HG03342 (cell line): ENCODE data around the gene TLE7.

Source experiments
- ATAC-seq: cut with Tn5 transposase; IDR thresholded peaks from one replicate; pipeline ENCODE4 v1.9.1; 2021; ENCODE audit warnings: mild to moderate bottlenecking, moderate library complexity; ENCODE audit not compliant: unreplicated experiment

The TLE7 gene

DNA sequence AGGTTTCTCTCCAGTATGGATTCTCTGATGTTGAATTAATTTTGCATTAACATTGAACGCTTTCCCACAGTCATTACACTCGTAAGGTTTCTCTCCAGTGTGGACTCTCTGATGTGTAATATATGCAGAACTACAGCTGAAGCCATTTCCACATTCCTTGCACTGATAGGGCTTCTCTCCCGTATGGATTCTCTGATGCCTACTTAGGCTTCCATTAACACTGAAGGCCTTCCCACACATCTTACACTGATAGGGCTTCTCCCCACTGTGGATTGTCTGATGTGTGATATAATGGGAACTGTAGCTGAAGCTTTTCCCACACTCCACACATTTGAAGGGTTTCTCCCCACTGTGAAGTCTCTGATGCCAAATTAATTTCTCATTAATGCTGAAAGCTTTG is 7.2 kb upstream of the TLE7 start:
- no peak for ATAC-seq

GRCh38 chr16:71448274-71448866 is 6.5 kb upstream of the TLE7 start:
- ATAC-seq = no peak

DNA sequence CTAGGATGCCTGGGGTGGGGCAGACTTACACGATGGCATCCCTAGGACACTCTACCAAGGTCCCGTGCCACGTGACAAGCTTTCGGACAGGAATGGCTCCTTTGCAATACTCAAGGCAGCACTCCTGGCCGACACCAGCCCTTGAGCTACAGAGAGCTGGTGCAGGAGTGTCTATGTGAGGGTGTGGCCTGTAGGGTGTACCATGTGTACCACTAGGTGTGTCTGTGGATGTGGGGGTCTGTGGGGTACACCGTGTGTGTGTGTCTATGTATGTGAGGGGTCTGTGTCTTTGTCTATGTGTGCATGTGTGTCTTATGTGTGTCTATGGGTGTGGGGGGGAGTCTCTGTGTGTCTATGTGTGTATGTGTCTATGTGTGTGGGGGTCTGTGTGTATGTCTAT is 1.9 kb upstream of the TLE7 start:
- ATAC-seq = no peak

- no peak for ATAC-seq
Measured at GRCh38 chr16:71441348-71442050, 355 bp downstream of the TLE7 start.

DNA sequence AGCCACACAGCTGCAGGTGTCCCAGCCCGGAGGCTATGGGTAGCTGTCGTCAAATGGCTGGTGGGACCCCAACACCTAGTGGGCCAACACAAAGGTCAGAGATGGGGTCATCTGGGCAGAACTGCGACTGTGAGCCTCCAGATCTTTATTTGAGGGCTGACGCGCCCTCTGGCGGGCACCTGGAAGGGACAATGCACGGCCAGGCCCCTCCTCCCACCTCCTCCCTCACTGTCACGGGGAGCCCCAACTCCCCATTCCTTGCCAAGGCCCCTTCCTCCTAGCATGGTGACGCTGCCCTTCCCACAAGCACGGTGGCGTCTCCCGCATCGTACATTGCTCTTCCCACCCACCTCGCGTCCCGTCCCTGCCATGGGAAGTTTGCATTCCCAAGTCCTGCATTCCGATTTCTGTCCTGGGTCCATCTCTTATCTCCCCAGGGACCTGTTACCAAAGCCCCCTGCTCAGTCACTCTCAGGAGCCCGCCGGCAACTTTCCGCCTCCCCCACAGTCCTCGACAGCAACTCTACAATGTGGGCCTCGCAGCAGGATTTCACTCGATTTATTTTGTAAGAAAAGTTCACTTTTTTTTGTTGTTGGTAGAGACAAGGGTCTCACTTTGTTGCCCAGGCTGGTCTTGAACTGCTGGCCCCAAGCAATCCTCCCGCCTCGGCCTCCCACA is 1.0 kb downstream of the TLE7 start:
- ATAC-seq = no peak

DNA sequence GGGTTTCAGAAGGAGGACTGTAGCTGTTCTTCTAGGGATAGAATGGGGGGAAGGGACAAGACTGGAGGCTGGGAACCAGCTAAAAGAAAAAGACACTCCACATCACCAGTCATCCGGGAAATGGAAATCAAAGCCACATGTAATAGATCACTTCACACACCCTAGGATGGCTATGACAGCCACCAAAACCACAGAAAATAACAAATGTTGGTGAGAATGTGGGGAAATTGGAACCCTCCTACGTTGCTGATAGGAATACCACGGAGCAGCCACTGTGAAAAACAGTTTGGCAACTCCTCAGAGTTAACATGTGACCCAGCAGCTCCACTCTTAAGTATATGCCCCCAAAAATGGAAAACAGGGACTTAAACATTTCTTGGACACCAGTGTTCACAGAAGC is 2.3 kb downstream of the TLE7 start:
- no peak for ATAC-seq

GRCh38 chr16:71436473-71436872 is 5.4 kb downstream of the TLE7 start:
- no peak for ATAC-seq

- no peak for ATAC-seq
Measured at GRCh38 chr16:71432906-71433305, 8.9 kb downstream of the TLE7 start.

GRCh38 chr16:71431991-71432390 is 9.9 kb downstream of the TLE7 start:
- ATAC-seq = no peak

- no peak for ATAC-seq
Measured at GRCh38 chr16:71431176-71431575, 10.7 kb downstream of the TLE7 start.

GRCh38 chr16:71430744-71431143 is 11.1 kb downstream of the TLE7 start:
- ATAC-seq = no peak

GRCh38 chr16:71429581-71429980 is 12.3 kb downstream of the TLE7 start:
- ATAC-seq = no peak

GRCh38 chr16:71428883-71429282 is 13.0 kb downstream of the TLE7 start:
- ATAC-seq = no peak

DNA sequence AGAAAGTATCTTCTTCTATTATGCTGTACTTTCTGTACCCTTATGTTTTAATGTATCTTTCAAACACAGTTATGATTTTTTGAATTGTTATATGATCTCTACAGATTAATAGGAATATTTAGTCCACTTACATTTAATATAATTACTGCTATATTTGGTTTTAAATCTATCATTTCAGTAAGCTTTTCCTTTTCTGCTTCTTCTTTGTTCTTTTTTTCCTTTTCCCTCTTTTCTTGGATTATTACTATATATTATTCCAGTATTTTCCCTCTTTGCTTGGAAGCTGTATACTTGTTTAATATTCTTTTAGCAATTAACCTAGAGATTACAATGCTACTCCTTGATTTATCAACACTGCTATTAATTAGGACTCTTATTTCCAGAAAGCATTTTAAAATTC is 13.5 kb downstream of the TLE7 start:
- ATAC-seq = no peak

GRCh38 chr16:71426880-71427615 is 14.8 kb downstream of the TLE7 start:
- ATAC-seq = no peak

DNA sequence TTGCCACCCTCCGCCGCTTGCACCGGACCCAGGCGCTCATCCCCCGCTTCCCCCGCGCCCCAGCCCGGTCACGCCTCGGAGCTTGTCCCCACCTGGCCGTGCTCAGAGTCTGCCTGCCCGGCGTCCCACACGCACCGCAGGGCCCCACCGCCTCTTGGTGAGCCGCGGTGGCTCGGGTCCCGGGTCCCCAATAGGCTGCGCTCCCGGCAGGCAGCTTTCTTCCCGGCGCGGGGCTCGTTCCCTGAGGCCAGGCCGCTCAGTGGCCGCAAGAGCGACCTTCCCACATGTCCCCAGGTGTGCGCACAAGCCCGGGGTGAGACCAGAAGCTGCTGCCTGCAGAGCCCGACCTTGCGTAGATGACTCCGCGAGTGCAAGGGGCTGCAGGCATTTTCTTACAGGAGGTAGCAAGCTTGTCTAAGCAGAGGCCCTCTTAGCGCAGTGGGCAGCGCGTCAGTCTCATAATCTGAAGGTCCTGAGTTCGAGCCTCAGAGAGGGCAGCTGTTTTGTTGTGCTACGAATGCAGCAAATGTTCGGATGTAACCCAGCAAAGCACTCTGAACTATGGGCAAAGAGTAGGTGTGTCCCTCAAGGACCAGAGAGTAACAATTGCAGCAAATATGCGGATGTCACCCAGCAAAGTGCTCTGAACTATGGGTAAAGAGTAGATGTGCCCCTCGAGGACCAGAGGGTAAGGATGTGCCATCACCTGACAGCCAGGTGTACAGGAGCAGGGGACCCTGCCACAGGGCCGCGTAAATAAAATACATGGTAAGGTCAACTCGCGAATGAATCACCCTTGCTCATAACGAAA is 15.6 kb downstream of the TLE7 start:
- ATAC-seq = peak; percentile 62

DNA sequence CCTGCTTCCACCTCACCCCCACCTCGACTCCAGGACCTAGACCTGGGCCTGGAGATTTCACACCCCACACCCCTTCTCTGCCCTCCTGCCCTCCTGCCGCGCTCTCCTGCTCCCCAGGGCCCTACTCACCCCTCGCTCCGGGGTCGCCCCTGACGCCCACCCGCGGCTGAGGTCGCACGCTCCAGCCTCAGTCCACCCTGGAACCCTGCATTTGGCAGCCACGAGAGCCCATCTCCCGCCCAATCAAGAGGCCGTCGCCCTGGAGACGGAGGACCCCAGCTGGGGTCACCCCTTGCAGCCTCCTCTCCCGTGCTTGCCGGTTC is 16.1 kb downstream of the TLE7 start:
- no peak for ATAC-seq

- no peak for ATAC-seq
Measured at GRCh38 chr16:71424626-71425025, 17.2 kb downstream of the TLE7 start.

DNA sequence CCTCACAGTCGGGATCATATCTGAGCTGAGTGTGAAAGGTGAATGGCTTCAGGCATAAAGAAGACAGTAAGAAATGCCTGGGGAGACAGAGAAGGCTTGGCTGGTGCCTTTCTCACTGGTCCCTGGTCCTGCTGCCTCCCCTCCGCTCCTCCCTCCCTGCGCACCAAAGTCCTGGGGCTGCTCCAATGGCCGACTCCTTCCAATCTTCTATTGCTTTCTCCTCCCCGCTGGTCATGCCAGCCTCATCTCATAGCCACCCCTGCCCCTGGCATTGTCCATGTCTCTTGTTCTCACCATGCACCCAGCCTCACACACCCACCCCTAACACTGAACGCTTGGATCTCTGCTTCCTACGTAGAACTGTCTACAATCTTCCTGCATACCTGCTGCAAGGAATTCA is 18.0 kb downstream of the TLE7 start:
- ATAC-seq = no peak

GRCh38 chr16:71423016-71423415 is 18.8 kb downstream of the TLE7 start:
- no peak for ATAC-seq

DNA sequence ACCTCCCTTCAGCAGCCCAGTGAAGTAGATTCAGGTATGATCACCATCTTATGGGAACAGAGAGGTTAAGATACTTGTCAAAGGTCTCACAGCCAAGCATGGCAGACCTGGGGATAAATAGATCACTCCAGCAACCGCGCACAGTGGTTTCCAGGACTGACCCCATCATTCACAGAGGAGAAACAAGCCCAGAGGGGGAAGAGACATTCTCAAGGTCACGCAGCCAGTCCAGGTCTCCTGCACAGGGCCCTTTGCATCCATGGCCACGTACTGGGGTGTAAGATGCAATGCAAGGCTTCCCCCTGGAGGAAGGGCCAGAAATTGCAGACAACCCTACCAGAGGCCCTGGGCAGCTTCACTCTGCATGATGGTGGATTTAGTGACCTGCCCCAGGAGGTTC is 19.9 kb downstream of the TLE7 start:
- no peak for ATAC-seq
